ENCODE data around the gene HSPA1B. TPM values are rescaled to one million over a fixed set of nuclear protein-coding genes. Genes with fewer than 3 reads are reported as not detected.

HSPA1B gene
- total RNA-seq, 1 experiment from 2014 or later = 206 TPM

DNA sequence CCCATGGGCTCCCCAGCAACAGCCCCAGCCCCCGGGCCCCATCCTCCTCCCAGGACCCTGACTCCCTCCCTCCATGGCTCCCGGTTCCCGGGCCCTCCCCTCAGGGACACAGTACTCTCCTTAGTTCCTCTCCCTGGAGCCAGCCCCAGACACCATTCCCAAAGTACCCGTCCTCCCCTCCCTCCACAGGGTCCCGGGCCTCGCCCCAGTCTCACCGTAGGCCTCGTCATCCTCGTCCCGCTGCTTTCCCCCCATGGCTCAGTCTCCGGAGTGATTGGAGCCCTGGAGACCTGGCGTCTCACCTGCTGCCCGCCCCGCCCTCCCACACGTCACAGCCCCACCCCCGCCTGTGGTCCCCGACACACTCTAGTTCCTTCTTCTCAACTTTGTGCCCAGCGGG lies 51.2 kb downstream of the HSPA1B start, which contains the start of gene SLC44A4:
TSS of gene SLC44A4 (minus strand) at position 272 of the 400 bp plus-strand sequence. CDS start at position 255, 17 bp downstream.
- DNase-seq (ENCODE audit: low read depth) = no peak

DNA sequence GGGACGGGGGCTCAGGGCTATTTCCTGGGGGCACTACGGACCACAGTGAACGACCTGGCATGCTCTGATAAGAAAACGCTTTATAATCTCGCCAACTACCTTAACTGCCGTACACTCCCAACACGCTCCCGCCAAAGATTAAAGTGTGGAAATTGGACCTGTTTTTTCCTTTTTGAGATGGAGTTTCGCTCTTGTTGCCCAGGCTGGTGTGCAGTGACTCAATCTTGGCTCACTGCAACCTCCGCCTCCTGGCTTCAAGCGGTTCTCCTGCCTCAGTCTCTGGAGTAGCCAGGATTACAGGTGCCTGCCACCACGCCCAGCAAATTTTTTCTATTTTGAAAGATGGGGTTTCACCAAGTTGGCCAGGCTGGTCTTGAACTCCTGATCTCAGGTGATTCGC lies 51.6 kb downstream of the HSPA1B start:
- DNase-seq (ENCODE audit: low read depth) = no peak

Other genes with a start within 250 kb of the HSPA1B start
- 2.1 TPM in 1 of 2 replicates, not detected in the other for gene LTB, start 245.3 kb upstream of the HSPA1B start, total RNA-seq (2014; rRNA removed; shearing (Covaris generic))
- gene LST1, start 241.5 kb upstream of the HSPA1B start, total RNA-seq (2014; rRNA removed; shearing (Covaris generic)) = 0.09 and 3.5 TPM in 2 replicates
- not detected in 2 replicates for gene NCR3, start 234.7 kb upstream of the HSPA1B start, total RNA-seq (2014; rRNA removed; shearing (Covaris generic))
- not detected in 2 replicates for gene AIF1, start 212.5 kb upstream of the HSPA1B start, total RNA-seq (2014; rRNA removed; shearing (Covaris generic))
- 50.1 and 51.9 TPM in 2 replicates for gene PRRC2A, start 207.0 kb upstream of the HSPA1B start, total RNA-seq (2014; rRNA removed; shearing (Covaris generic))
- 256 and 287 TPM in 2 replicates for gene BAG6, start 175.1 kb upstream of the HSPA1B start, total RNA-seq (2014; rRNA removed; shearing (Covaris generic))
- 0.18 and 1.4 TPM in 2 replicates for gene APOM, start 171.8 kb upstream of the HSPA1B start, total RNA-seq (2014; rRNA removed; shearing (Covaris generic))
- gene C6orf47, start 167.0 kb upstream of the HSPA1B start, total RNA-seq (2014; rRNA removed; shearing (Covaris generic)) = 15.9 and 18.0 TPM in 2 replicates
- 32.9 and 40.2 TPM in 2 replicates for gene GPANK1, start 162.7 kb upstream of the HSPA1B start, total RNA-seq (2014; rRNA removed; shearing (Covaris generic))
- gene CSNK2B, start 161.7 kb upstream of the HSPA1B start, total RNA-seq (2014; rRNA removed; shearing (Covaris generic)) = 328 and 376 TPM in 2 replicates
- gene LY6G5B, start 157.8 kb upstream of the HSPA1B start, total RNA-seq (2014; rRNA removed; shearing (Covaris generic)) = 0.91 and 6.3 TPM in 2 replicates
- 1.8 TPM in 1 of 2 replicates, not detected in the other for gene LY6G5C, start 146.7 kb upstream of the HSPA1B start, total RNA-seq (2014; rRNA removed; shearing (Covaris generic))
- gene ABHD16A, start 124.4 kb upstream of the HSPA1B start, total RNA-seq (2014; rRNA removed; shearing (Covaris generic)) = 55.2 and 64.4 TPM in 2 replicates
- not detected in 2 replicates for gene LY6G6F, start 120.9 kb upstream of the HSPA1B start, total RNA-seq (2014; rRNA removed; shearing (Covaris generic))
- gene LY6G6D, start 112.4 kb upstream of the HSPA1B start, total RNA-seq (2014; rRNA removed; shearing (Covaris generic)) = not detected in 2 replicates
- gene LY6G6C, start 106.0 kb upstream of the HSPA1B start, total RNA-seq (2014; rRNA removed; shearing (Covaris generic)) = not detected in 2 replicates
- not detected in 2 replicates for gene MPIG6B, start 104.4 kb upstream of the HSPA1B start, total RNA-seq (2014; rRNA removed; shearing (Covaris generic))
- gene DDAH2, start 98.4 kb upstream of the HSPA1B start, total RNA-seq (2014; rRNA removed; shearing (Covaris generic)) = 46.1 and 55.6 TPM in 2 replicates
- 1,198 and 1,241 TPM in 2 replicates for gene CLIC1, start 91.2 kb upstream of the HSPA1B start, total RNA-seq (2014; rRNA removed; shearing (Covaris generic))
- 19.9 and 20.9 TPM in 2 replicates for gene MSH5, start 87.7 kb upstream of the HSPA1B start, total RNA-seq (2014; rRNA removed; shearing (Covaris generic))
- gene SAPCD1, start 65.1 kb upstream of the HSPA1B start, total RNA-seq (2014; rRNA removed; shearing (Covaris generic)) = 0.27 and 1.6 TPM in 2 replicates
- gene VWA7, start 50.4 kb upstream of the HSPA1B start, total RNA-seq (2014; rRNA removed; shearing (Covaris generic)) = 0.34 TPM in 1 of 2 replicates, not detected in the other
- 77.3 and 80.3 TPM in 2 replicates for gene VARS1, start 32.0 kb upstream of the HSPA1B start, total RNA-seq (2014; rRNA removed; shearing (Covaris generic))
- gene LSM2, start 20.8 kb upstream of the HSPA1B start, total RNA-seq (2014; rRNA removed; shearing (Covaris generic)) = 91.8 and 146 TPM in 2 replicates
- gene HSPA1L, start 12.5 kb upstream of the HSPA1B start, total RNA-seq (2014; rRNA removed; shearing (Covaris generic)) = 0.12 and 0.80 TPM in 2 replicates
- 148 and 171 TPM in 2 replicates for gene HSPA1A, start 12.2 kb upstream of the HSPA1B start, total RNA-seq (2014; rRNA removed; shearing (Covaris generic))
- 46.6 and 51.0 TPM in 2 replicates for gene NEU1, start 35.1 kb downstream of the HSPA1B start, total RNA-seq (2014; rRNA removed; shearing (Covaris generic))
- gene SLC44A4, start 51.3 kb downstream of the HSPA1B start, total RNA-seq (2014; rRNA removed; shearing (Covaris generic)) = not detected in 2 replicates
- 72.8 and 80.6 TPM in 2 replicates for gene EHMT2, start 70.0 kb downstream of the HSPA1B start, total RNA-seq (2014; rRNA removed; shearing (Covaris generic))
- 7.5 and 9.8 TPM in 2 replicates for gene ZBTB12, start 74.3 kb downstream of the HSPA1B start, total RNA-seq (2014; rRNA removed; shearing (Covaris generic))
- 0.24 and 1.5 TPM in 2 replicates for gene C2, start 100.0 kb downstream of the HSPA1B start, total RNA-seq (2014; rRNA removed; shearing (Covaris generic))
- 0.18 and 0.86 TPM in 2 replicates for gene CFB, start 118.4 kb downstream of the HSPA1B start, total RNA-seq (2014; rRNA removed; shearing (Covaris generic))
- gene NELFE, start 131.2 kb downstream of the HSPA1B start, total RNA-seq (2014; rRNA removed; shearing (Covaris generic)) = 180 and 195 TPM in 2 replicates
- 59.7 and 62.5 TPM in 2 replicates for gene SKIC2, start 131.4 kb downstream of the HSPA1B start, total RNA-seq (2014; rRNA removed; shearing (Covaris generic))
- 24.3 and 26.0 TPM in 2 replicates for gene DXO, start 144.4 kb downstream of the HSPA1B start, total RNA-seq (2014; rRNA removed; shearing (Covaris generic))
- 0.27 and 3.2 TPM in 2 replicates for gene C4A, start 154.3 kb downstream of the HSPA1B start, total RNA-seq (2014; rRNA removed; shearing (Covaris generic))
- 0.30 and 3.7 TPM in 2 replicates for gene C4B, start 187.1 kb downstream of the HSPA1B start, total RNA-seq (2014; rRNA removed; shearing (Covaris generic))
- gene CYP21A2, start 210.7 kb downstream of the HSPA1B start, total RNA-seq (2014; rRNA removed; shearing (Covaris generic)) = not detected in 2 replicates

Data from Daoy (cell line).